HepG2 (cell line): Measurements from ENCODE around the gene UBXN6. TPM values are rescaled to one million over a fixed set of nuclear protein-coding genes. Genes with fewer than 3 reads are reported as not detected.

Experiments
- ATAC-seq: fragments of 200-7000 bp; cut with Tn5 transposase; 3 replicates; pipeline ENCODE4 v1.9.1; 2020; ENCODE audit warnings: mild to moderate bottlenecking, moderate library complexity
- BruUV-seq: library from RNA; stranded (reverse); fragments of 400-500 nt; replicated peaks from 2 replicates; lab custom pipeline; 2021; lab: Mats Ljungman, UMichigan
- CTCF ChIA-PET: fragments of 300-600 bp; formaldehyde crosslinking; extraction: SDS; loops from one replicate; lab custom pipeline; 2021; ENCODE audit warnings: low total read pairs, inconsistent platforms, low intra/inter-chr PET ratio; lab: Yijun Ruan, JAX
- POLR2A ChIA-PET: fragments of 350-600 bp; sonication (Branson Sonifier 250); formaldehyde crosslinking; loops from one replicate; lab custom pipeline; 2020; ENCODE audit warnings: antibody characterized with exemption, inconsistent platforms; lab: Yijun Ruan, JAX
- DNase-seq: peaks from one replicate; pipeline ENCODE4 v3.0.0-alpha.2; 2015; ENCODE audit warnings: low spot score
- FAIRE-seq: peaks from 3 replicates; lab custom pipeline; 2011; peaks lifted over from hg19 to GRCh38; lab: Jason Lieb, UNC
- H2AFZ ChIP-seq: one replicate; pipeline ENCODE4 v1.6.1; 2011; ENCODE audit warnings: low read length, inconsistent platforms
- H3K27ac ChIP-seq: fragments of 300-600 bp; 3 replicates; pipeline ENCODE4 v1.8.0; 2011; ENCODE audit warnings: mixed run types, mild to moderate bottlenecking, mixed read lengths, low read length, inconsistent platforms; ENCODE audit not compliant: insufficient read depth; ENCODE audit errors: extremely low read length
- H3K27me3 ChIP-seq, 2 experiments: fragments of 200-600 bp in 1 of 2; 2 replicates in 1 of 2; 3 replicates in 1 of 2; pipeline versions ENCODE4 v1.6.0 to v1.8.0; 2011; ENCODE audit warnings: low read length in 2 of 2, mild to moderate bottlenecking in 2 of 2, moderate library complexity in 2 of 2, inconsistent platforms in 1 of 2; ENCODE audit not compliant: insufficient read depth in 2 of 2, control insufficient read depth in 1 of 2
- H3K36me3 ChIP-seq, 2 experiments: fragments of 200-600 bp in 1 of 2; replicated peaks in 1 of 2; 2 replicates in 1 of 2; 3 replicates in 1 of 2; pipeline versions ENCODE4 v1.5.1 to v1.8.0; 2011; ENCODE audit warnings: low read length in 2 of 2, inconsistent platforms in 1 of 2; ENCODE audit not compliant: insufficient read depth in 2 of 2, control insufficient read depth in 1 of 2
- H3K4me1 ChIP-seq: 2 replicates; pipeline ENCODE4 v1.5.1; 2012; ENCODE audit warnings: low read length, inconsistent platforms; ENCODE audit not compliant: insufficient read depth
- H3K4me2 ChIP-seq: 2 replicates; pipeline ENCODE4 v1.6.0; 2011; ENCODE audit warnings: low read depth, low read length, inconsistent platforms
- H3K4me3 ChIP-seq, 3 experiments: fragments of 200-600 bp in 1 of 3; sonication (generic), shearing (Covaris generic) in 1 of 3; replicated peaks in 1 of 3; 2 replicates each; pipeline ENCODE4 v1.5.1; 2011 to 2016; ENCODE audit warnings: low read length in 3 of 3, inconsistent platforms in 2 of 3, low read depth in 2 of 3, mild to moderate bottlenecking in 2 of 3, control low read depth in 1 of 3, mixed read lengths in 1 of 3; ENCODE audit not compliant: insufficient read depth in 1 of 3
- H3K79me2 ChIP-seq: one replicate; pipeline ENCODE4 v1.6.1; 2011; ENCODE audit warnings: low read length, inconsistent platforms; ENCODE audit not compliant: insufficient read depth
- H3K9ac ChIP-seq: 2 replicates; pipeline ENCODE4 v1.6.0; 2011; ENCODE audit warnings: mild to moderate bottlenecking, low read depth, low read length, inconsistent platforms; ENCODE audit not compliant: insufficient read depth
- H3K9me3 ChIP-seq: 2 replicates; pipeline ENCODE4 v1.5.1; 2012; ENCODE audit warnings: mild to moderate bottlenecking, low read length
- H4K20me1 ChIP-seq: 2 replicates; pipeline ENCODE4 v1.6.0; 2011; ENCODE audit warnings: inconsistent platforms, mild to moderate bottlenecking, low read length, moderate library complexity; ENCODE audit not compliant: insufficient read depth
- CEBPB ChIP-seq: IDR thresholded peaks from 2 replicates; pipeline ENCODE4 v1.6.1; 2011; ENCODE audit warnings: low read depth, low read length, improper control_type of control experiment, borderline replicate concordance
- ELF1 ChIP-seq: sonication (generic); formaldehyde crosslinking; IDR thresholded peaks from 2 replicates; pipeline ENCODE4 v1.4.0; 2020; ENCODE audit warnings: missing genetic modification reagents
- FOXA1 ChIP-seq, 2 experiments: fragments of 450-650 bp in 1 of 2; sonication (generic) in 1 of 2; formaldehyde crosslinking in 1 of 2; IDR thresholded peaks; 2 replicates each; pipeline versions ENCODE4 v1.4.0 to v1.6.1; 2016 to 2020; ENCODE audit warnings: missing genetic modification reagents in 1 of 2
- FOXK1 ChIP-seq: sonication (generic); formaldehyde crosslinking; IDR thresholded peaks from 2 replicates; pipeline ENCODE4 v1.4.0; 2020; ENCODE audit warnings: low read depth, missing genetic modification reagents, borderline replicate concordance
- GPN1 ChIP-seq: sonication (generic); formaldehyde crosslinking; IDR thresholded peaks from 2 replicates; pipeline ENCODE4 v1.5.1; 2020; ENCODE audit warnings: missing genetic modification reagents, borderline replicate concordance
- MIER3 ChIP-seq: IDR thresholded peaks from 2 replicates; pipeline ENCODE4 v1.6.1; 2016; ENCODE audit warnings: missing compliant biosample characterization, borderline replicate concordance
- MTERF4 ChIP-seq: sonication (generic); formaldehyde crosslinking; IDR thresholded peaks from 2 replicates; pipeline ENCODE4 v1.8.0; 2023; ENCODE audit warnings: mild to moderate bottlenecking, missing genetic modification reagents
- POGZ ChIP-seq: sonication (generic); formaldehyde crosslinking; IDR thresholded peaks from 2 replicates; pipeline ENCODE4 v1.4.0; 2020; ENCODE audit warnings: mild to moderate bottlenecking, missing genetic modification reagents
- ZC3H4 ChIP-seq: sonication (generic); formaldehyde crosslinking; IDR thresholded peaks from 2 replicates; pipeline ENCODE4 v1.4.0; 2020; ENCODE audit warnings: missing genetic modification reagents, borderline replicate concordance
- ZFP41 ChIP-seq: sonication (generic); formaldehyde crosslinking; IDR thresholded peaks from 2 replicates; pipeline ENCODE4 v1.4.0; 2020; ENCODE audit warnings: mild to moderate bottlenecking, missing genetic modification reagents, borderline replicate concordance
- ZNF264 ChIP-seq: sonication (generic); formaldehyde crosslinking; IDR thresholded peaks from 2 replicates; pipeline ENCODE4 v1.4.0; 2020; ENCODE audit warnings: missing genetic modification reagents
- ZNF564 ChIP-seq: sonication (generic); formaldehyde crosslinking; IDR thresholded peaks from 2 replicates; pipeline ENCODE4 v1.8.1; 2023; ENCODE audit warnings: mild to moderate bottlenecking, missing genetic modification reagents
- ZNF672 ChIP-seq: sonication (generic); formaldehyde crosslinking; IDR thresholded peaks from 2 replicates; pipeline ENCODE4 v1.8.1; 2022; ENCODE audit warnings: missing genetic modification reagents
- WGBS: methylation state at CpG from one replicate; pipeline ENCODE4 v1.1.6; 2017; ENCODE audit warnings: low lambda C conversion rate; 5-methylcytosine and 5-hydroxymethylcytosine counted together
- in situ Hi-C: cut with HindIII; loops from 2 replicates; pipeline ENCODE4 v1.10.0; 2017; ENCODE audit warnings: low pct_unique_long_range_greater_than_20kb; ENCODE audit not compliant: extremely low pct_ligation_motif_present
- intact Hi-C: fragments of 100-400 bp; cut with micrococcal nuclease; formaldehyde crosslinking; loops from one replicate; pipeline ENCODE4 v1.10.0; 2022; ENCODE audit not compliant: unreplicated experiment
- polyA plus RNA-seq, 8 experiments: library from polyadenylated mRNA; depleted of rRNA in 3 of 8; stranded (reverse) in 7 of 8; unstranded in 1 of 8; fragments of >200 nt; fragmentation: Illumina TruSeq in 4 of 8; extraction: Trizol in 4 of 8; gene quantifications; 2 replicates each; pipeline versions ENCODE4 v1.2.1 to v1.2.3, GENCODE V29; 2011 to 2016; ENCODE audit warnings: low read depth in 4 of 8, missing spikeins in 1 of 8, mixed read lengths in 1 of 8; ENCODE audit not compliant: insufficient read depth in 1 of 8
- total RNA-seq, 5 experiments: library from RNA; depleted of rRNA; stranded (reverse); fragments of >200 nt; fragmentation: Illumina TruSeq; extraction: Trizol; gene quantifications; 2 replicates each; pipeline ENCODE4 v1.2.3, GENCODE V29; 2016; ENCODE audit warnings: low read depth in 1 of 5
- TF ChIP-seq, protein P1 (sequence below): sonication (generic); formaldehyde crosslinking; IDR thresholded peaks from 2 replicates; pipeline ENCODE4 v1.5.0; 2020; ENCODE audit warnings: missing genetic modification reagents, mild to moderate bottlenecking, borderline replicate concordance
- TF ChIP-seq, protein P2 (sequence below): sonication (generic); formaldehyde crosslinking; IDR thresholded peaks from 2 replicates; pipeline ENCODE4 v1.4.0; 2020; ENCODE audit warnings: missing genetic modification reagents, mild to moderate bottlenecking, borderline replicate concordance

The UBXN6 gene
- total and polyA plus RNA-seq, 2 of the 13 experiments (the other 11 are each of a cell fraction or from before 2014, with no cell fraction given), result 34.9 to 35.5 TPM

DNA sequence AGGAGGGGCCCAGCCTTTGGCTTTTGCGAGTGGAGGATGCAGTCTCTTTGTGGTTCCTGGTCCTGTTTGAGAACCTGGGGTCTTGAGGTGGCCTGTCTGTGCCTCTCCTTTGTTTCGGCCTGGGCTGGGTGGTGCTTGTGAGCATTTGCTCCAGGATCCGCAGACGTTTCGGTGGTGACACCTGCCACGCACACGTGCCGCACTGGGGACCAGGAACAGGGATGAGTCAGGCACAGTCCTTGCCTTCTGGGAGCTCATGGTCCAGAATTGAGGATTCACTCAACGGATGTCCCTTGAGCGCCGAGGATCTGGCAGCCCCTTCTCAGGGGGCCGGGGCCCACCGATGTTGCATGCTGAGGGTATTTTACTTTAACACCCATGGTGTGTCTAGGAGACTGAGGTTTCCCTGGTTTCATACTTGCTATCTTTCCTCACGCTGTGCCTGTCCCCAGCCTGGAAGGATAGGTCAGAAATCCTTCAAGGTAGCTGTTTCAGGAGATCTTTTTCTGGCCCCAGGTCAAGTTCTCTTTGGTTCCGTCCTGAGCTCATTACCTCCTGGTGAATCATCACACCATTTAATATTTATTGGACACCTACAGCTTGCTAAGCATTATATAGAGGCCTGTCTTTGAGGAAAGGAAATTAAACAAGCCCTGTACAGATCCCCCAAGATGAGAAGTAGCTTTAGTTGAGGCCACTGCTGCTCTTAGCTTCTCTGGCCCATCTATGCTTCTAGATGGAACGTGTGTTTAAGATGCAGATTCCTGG is 19.6 kb upstream of the UBXN6 start:
- peaks cover 9% of the 10 kb centered on the region for H3K4me1 ChIP-seq
- H2AFZ ChIP-seq, result no peak overlapping the region
- H3K79me2 ChIP-seq, result peaks cover 22% of the 10 kb centered on the region
- DNase-seq (no peak), FAIRE-seq (no peak), ATAC-seq (no peak)
- no peaks in the 10 kb centered on the region for H3K27me3 ChIP-seq
- H3K27ac ChIP-seq, result no peak overlapping the region
- TF ChIP-seq, protein P1, sequence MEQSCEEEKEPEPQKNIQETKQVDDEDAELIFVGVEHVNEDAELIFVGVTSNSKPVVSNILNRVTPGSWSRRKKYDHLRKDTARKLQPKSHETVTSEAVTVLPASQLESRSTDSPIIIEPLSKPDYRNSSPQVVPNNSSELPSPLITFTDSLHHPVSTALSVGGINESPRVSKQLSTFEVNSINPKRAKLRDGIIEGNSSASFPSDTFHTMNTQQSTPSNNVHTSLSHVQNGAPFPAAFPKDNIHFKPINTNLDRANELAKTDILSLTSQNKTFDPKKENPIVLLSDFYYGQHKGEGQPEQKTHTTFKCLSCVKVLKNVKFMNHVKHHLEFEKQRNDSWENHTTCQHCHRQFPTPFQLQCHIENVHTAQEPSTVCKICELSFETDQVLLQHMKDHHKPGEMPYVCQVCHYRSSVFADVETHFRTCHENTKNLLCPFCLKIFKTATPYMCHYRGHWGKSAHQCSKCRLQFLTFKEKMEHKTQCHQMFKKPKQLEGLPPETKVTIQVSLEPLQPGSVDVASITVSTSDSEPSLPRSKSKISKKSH, result no peak
- TF ChIP-seq MTERF4 (CRISPR knock-in tag), result no peak
- TF ChIP-seq ZFP41 (CRISPR knock-in tag), result no peak
- TF ChIP-seq GPN1 (CRISPR knock-in tag), result no peak
- no peak for TF ChIP-seq POGZ (CRISPR knock-in tag)
- TF ChIP-seq ZC3H4 (CRISPR knock-in tag), result no peak
- TF ChIP-seq FOXA1 (IDR thresholded peaks at IDR 0.05), result no peak
- TF ChIP-seq FOXA1 (CRISPR knock-in tag; IDR thresholded peaks at IDR 0.05), result no peak
- TF ChIP-seq, protein P2, sequence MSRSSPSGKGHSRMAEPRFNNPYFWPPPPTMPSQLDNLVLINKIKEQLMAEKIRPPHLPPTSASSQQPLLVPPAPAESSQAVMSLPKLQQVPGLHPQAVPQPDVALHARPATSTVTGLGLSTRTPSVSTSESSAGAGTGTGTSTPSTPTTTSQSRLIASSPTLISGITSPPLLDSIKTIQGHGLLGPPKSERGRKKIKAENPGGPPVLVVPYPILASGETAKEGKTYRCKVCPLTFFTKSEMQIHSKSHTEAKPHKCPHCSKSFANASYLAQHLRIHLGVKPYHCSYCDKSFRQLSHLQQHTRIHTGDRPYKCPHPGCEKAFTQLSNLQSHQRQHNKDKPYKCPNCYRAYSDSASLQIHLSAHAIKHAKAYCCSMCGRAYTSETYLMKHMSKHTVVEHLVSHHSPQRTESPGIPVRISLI (CRISPR knock-in tag), result no peak
- TF ChIP-seq CEBPB, result no peak
- no peak for TF ChIP-seq MIER3 (CRISPR knock-in tag)
- TF ChIP-seq FOXK1 (CRISPR knock-in tag), result no peak
- TF ChIP-seq ZNF672 (CRISPR knock-in tag), result no peak
- no peak for TF ChIP-seq ZNF264 (CRISPR knock-in tag)
- no peak for TF ChIP-seq ZNF564 (CRISPR knock-in tag)
- TF ChIP-seq ELF1 (CRISPR knock-in tag), result no peak
- peaks cover 16 to 35% of the 10 kb centered on the region in 2 experiments; a peak in 4 of 5 replicates for H3K36me3 ChIP-seq
- no peak overlapping the region for H3K4me3 ChIP-seq
- BruUV-seq, result TSS peak; percentile 45
- no peak overlapping the region for H3K9ac ChIP-seq
- 0 out of 2 replicates have a peak, but pooled peaks cover 4% of the 10 kb centered on the region for H4K20me1 ChIP-seq
- intact Hi-C loops, result no loop called here
- in situ Hi-C loops, result no loop called here
- 100% methylated on average over 7 of the region's 16 CpGs for WGBS
- ChIA-PET CTCF (no interaction called here), POLR2A (no interaction called here)
- no peaks in the 10 kb centered on the region for H3K9me3 ChIP-seq
- no peak overlapping the region for H3K4me2 ChIP-seq
